Measurements from ENCODE around the gene TSC22D1.

The TSC22D1 gene

GRCh38 chr13:44423824-44424223, 152.3 kb downstream of the TSC22D1 start:
- DNase-seq: no peak

- DNase-seq: no peak
These were observed 153.1 kb downstream of the TSC22D1 start for GRCh38 chr13:44422755-44423643.

- DNase-seq: no peak
These were observed 154.1 kb downstream of the TSC22D1 start for GRCh38 chr13:44421853-44422525.

GRCh38 chr13:44420376-44421220, 155.5 kb downstream of the TSC22D1 start:
- no peak for DNase-seq

- no peak for DNase-seq
These were observed 158.3 kb downstream of the TSC22D1 start for GRCh38 chr13:44417876-44418275.

GRCh38 chr13:44417446-44417845, 158.7 kb downstream of the TSC22D1 start:
- DNase-seq: no peak

- no peak for DNase-seq
These were observed 159.4 kb downstream of the TSC22D1 start for GRCh38 chr13:44416744-44417143.

GRCh38 chr13:44416301-44416700, 159.8 kb downstream of the TSC22D1 start:
- no peak for DNase-seq

GRCh38 chr13:44415815-44416214, 160.3 kb downstream of the TSC22D1 start:
- no peak for DNase-seq

- DNase-seq: no peak
These were observed 161.4 kb downstream of the TSC22D1 start for GRCh38 chr13:44414716-44415115.

GRCh38 chr13:44413095-44413494, 163.0 kb downstream of the TSC22D1 start:
- DNase-seq: no peak

GRCh38 chr13:44412346-44412935, 163.7 kb downstream of the TSC22D1 start:
- DNase-seq: no peak

GRCh38 chr13:44411841-44412240, 164.3 kb downstream of the TSC22D1 start:
- no peak for DNase-seq

GRCh38 chr13:44410328-44410859, 165.7 kb downstream of the TSC22D1 start:
- no peak for DNase-seq

GRCh38 chr13:44409595-44409994, 166.5 kb downstream of the TSC22D1 start:
- no peak for DNase-seq

GRCh38 chr13:44407891-44408290, 168.2 kb downstream of the TSC22D1 start:
- peak in 1 of 3 experiments; percentile 29 for DNase-seq

GRCh38 chr13:44407379-44407778, 168.8 kb downstream of the TSC22D1 start:
- no peak for DNase-seq

GRCh38 chr13:44406617-44407016, 169.5 kb downstream of the TSC22D1 start:
- no peak for DNase-seq

GRCh38 chr13:44404261-44405132, 171.6 kb downstream of the TSC22D1 start:
- DNase-seq: peak in 2 of 3 experiments; percentile 14 to 64

GRCh38 chr13:44403461-44404056, 172.6 kb downstream of the TSC22D1 start:
- peak in 2 of 3 experiments; percentile 29 to 41 for DNase-seq

GRCh38 chr13:44402899-44403445, 173.2 kb downstream of the TSC22D1 start:
- DNase-seq: peak in 2 of 3 experiments; percentile 8 to 81
